ENCODE data around the gene NT5M. TPM values are rescaled to one million over a fixed set of nuclear protein-coding genes. Genes with fewer than 3 reads are reported as not detected.
A peak's percentile ranks its signal among the peaks of the same experiment; 100 is the strongest.

The NT5M gene
- total and polyA plus RNA-seq, 9 of the 15 experiments (the other 6 are each of a cell fraction or from before 2014, with no cell fraction given), result 0.24 to 10.1 (median 3.4) TPM

- TF ChIP-seq ZNF263 (CRISPR knock-in tag; IDR thresholded peaks at IDR 0.05; ENCODE audit: borderline replicate concordance) (peak; percentile 22; the same call in 1 of the 2 replicates), ASH1L (IDR thresholded peaks at IDR 0.05; ENCODE audit: borderline replicate concordance, low read depth, partially characterized antibody) (peak; percentile 74), ETV5 (CRISPR knock-in tag; IDR thresholded peaks at IDR 0.05; ENCODE audit: low read depth) (peak; percentile 27; the same call in 1 of the 2 replicates), ZNF253 (CRISPR knock-in tag; conservative IDR thresholded peaks at IDR 0.05) (no peak), STAT5B (CRISPR knock-in tag; IDR thresholded peaks at IDR 0.05) (no peak), ILK (tag; IDR thresholded peaks at IDR 0.05; ENCODE audit: borderline replicate concordance, low read depth) (no peak), MED1 (CRISPR knock-in tag; IDR thresholded peaks at IDR 0.05; ENCODE audit: borderline replicate concordance) (0 out of 2 replicates have a peak, but pooled peaks have one; percentile 53), NCOA4 (IDR thresholded peaks at IDR 0.05; ENCODE audit: partially characterized antibody) (no peak), MBD2 (IDR thresholded peaks at IDR 0.05; ENCODE audit: borderline replicate concordance, low read depth) (peak; percentile 48; the same call in 1 of the 2 replicates), EGR1 (conservative IDR thresholded peaks at IDR 0.05) (peak; percentile 15; the same call in 1 of the 2 replicates), MEF2D (tag; conservative IDR thresholded peaks at IDR 0.05; ENCODE audit: low read depth) (no peak), E2F4 (CRISPR knock-in tag; IDR thresholded peaks at IDR 0.05; ENCODE audit: low read depth) (peak; percentile 91)
These were observed 22.3 kb upstream of the NT5M start, which contains the start of gene COPS3 (continued) for GRCh38 chr17:17280613-17281549.

Measured in K562 (cell line).